Mesenchymal stem cell (in vitro differentiated cells and primary cell): ENCODE results near the gene TMEM61.
"Not testable (repeated sequence)": the region's sequence is repeated elsewhere in the genome, so short reads cannot be mapped to it uniquely, and the experiment has no call there.

Experiments used
- DNase-seq: peaks from one replicate; pipeline ENCODE4 v3.0.0-alpha.2; 2013
- H2AFZ ChIP-seq: one replicate; pipeline ENCODE4 v1.6.1; 2013; ENCODE audit warnings: low read depth, mild to moderate bottlenecking, control low read depth, inconsistent platforms, low read length, moderate library complexity
- H2AK5ac ChIP-seq: 2 replicates; pipeline ENCODE4 v1.6.1; 2013; ENCODE audit warnings: low read length, moderate library complexity, mild to moderate bottlenecking, inconsistent platforms; ENCODE audit not compliant: severe bottlenecking
- H2BK120ac ChIP-seq: one replicate; pipeline ENCODE4 v1.6.1; 2013; ENCODE audit warnings: low read depth, mild to moderate bottlenecking, inconsistent platforms, low read length, moderate library complexity
- H2BK12ac ChIP-seq, 2 experiments: one replicate each; pipeline ENCODE4 v1.6.1; 2013; ENCODE audit warnings: inconsistent platforms in 2 of 2, low read length in 2 of 2, mild to moderate bottlenecking in 2 of 2, moderate library complexity in 2 of 2, control low read depth in 1 of 2
- H2BK15ac ChIP-seq: one replicate; pipeline ENCODE4 v1.6.1; 2013; ENCODE audit warnings: mild to moderate bottlenecking, low read depth, inconsistent platforms; ENCODE audit not compliant: poor library complexity, severe bottlenecking
- H2BK5ac ChIP-seq: 2 replicates; pipeline ENCODE4 v1.6.1; 2013; ENCODE audit warnings: low read depth, mild to moderate bottlenecking, low read length, control low read depth, inconsistent platforms; ENCODE audit not compliant: poor library complexity, severe bottlenecking
- H3K14ac ChIP-seq, 2 experiments: one replicate each; pipeline ENCODE4 v1.6.1; 2013; ENCODE audit warnings: inconsistent platforms in 2 of 2, low read length in 2 of 2, control low read depth in 1 of 2, mild to moderate bottlenecking in 1 of 2, moderate library complexity in 1 of 2
- H3K18ac ChIP-seq, 2 experiments: one replicate each; pipeline ENCODE4 v1.6.1; 2013; ENCODE audit warnings: inconsistent platforms in 2 of 2, low read length in 2 of 2, control low read depth in 1 of 2, low read depth in 1 of 2, mild to moderate bottlenecking in 1 of 2
- H3K23ac ChIP-seq, 2 experiments: one replicate each; pipeline ENCODE4 v1.6.1; 2013; ENCODE audit warnings: inconsistent platforms in 2 of 2, low read length in 2 of 2, mild to moderate bottlenecking in 2 of 2, moderate library complexity in 2 of 2, control low read depth in 1 of 2
- H3K27ac ChIP-seq: 2 replicates; pipeline ENCODE4 v1.5.1; 2013; ENCODE audit warnings: mild to moderate bottlenecking, moderate library complexity, low read length, control low read depth, inconsistent platforms; ENCODE audit not compliant: poor library complexity, severe bottlenecking
- H3K27me3 ChIP-seq, 2 experiments: 2 replicates each; pipeline versions ENCODE4 v1.6.1 to v1.7.0; 2013; ENCODE audit warnings: low read length in 2 of 2, mild to moderate bottlenecking in 2 of 2, moderate library complexity in 2 of 2, control low read depth in 1 of 2, inconsistent platforms in 1 of 2; ENCODE audit not compliant: control insufficient read depth in 1 of 2, insufficient read depth in 1 of 2
- H3K36me3 ChIP-seq, 2 experiments: 2 replicates each; pipeline versions ENCODE4 v1.6.1 to v1.7.0; 2013; ENCODE audit warnings: low read length in 2 of 2, control low read depth in 1 of 2, inconsistent platforms in 1 of 2, low read depth in 1 of 2, mild to moderate bottlenecking in 1 of 2; ENCODE audit not compliant: insufficient read depth in 2 of 2, control insufficient read depth in 1 of 2
- H3K4ac ChIP-seq, 2 experiments: one replicate each; pipeline ENCODE4 v1.6.1; 2013; ENCODE audit warnings: inconsistent platforms in 2 of 2, low read length in 2 of 2, mild to moderate bottlenecking in 2 of 2, moderate library complexity in 2 of 2, control low read depth in 1 of 2, low read depth in 1 of 2
- H3K4me1 ChIP-seq: 2 replicates; pipeline ENCODE4 v1.6.1; 2013; ENCODE audit warnings: low read depth, low read length, control low read depth; ENCODE audit not compliant: control insufficient read depth, insufficient read depth
- H3K4me2 ChIP-seq: 2 replicates; pipeline ENCODE4 v1.6.1; 2013; ENCODE audit warnings: low read length, mild to moderate bottlenecking, inconsistent platforms; ENCODE audit not compliant: poor library complexity, severe bottlenecking
- H3K4me3 ChIP-seq, 2 experiments: 2 replicates each; pipeline versions ENCODE4 v1.5.1 to v1.7.0; 2013; ENCODE audit warnings: low read length in 2 of 2, mild to moderate bottlenecking in 2 of 2, control low read depth in 1 of 2, low read depth in 1 of 2; ENCODE audit not compliant: insufficient read depth in 1 of 2
- H3K79me1 ChIP-seq: replicated peaks from 2 replicates; pipeline ENCODE4 v1.6.1; 2013; ENCODE audit warnings: mild to moderate bottlenecking, control low read depth, low read length, inconsistent platforms; ENCODE audit not compliant: poor library complexity, severe bottlenecking
- H3K9ac ChIP-seq: 2 replicates; pipeline ENCODE4 v1.7.0; 2013; ENCODE audit warnings: mild to moderate bottlenecking, low read length, moderate library complexity
- H3K9me3 ChIP-seq: 2 replicates; pipeline ENCODE4 v1.7.0; 2013; ENCODE audit warnings: mild to moderate bottlenecking, low read length; ENCODE audit not compliant: control insufficient read depth
- H4K8ac ChIP-seq: one replicate; pipeline ENCODE4 v1.6.1; 2013; ENCODE audit warnings: inconsistent platforms, mild to moderate bottlenecking, low read length, moderate library complexity
- H4K91ac ChIP-seq: one replicate; pipeline ENCODE4 v1.6.1; 2013; ENCODE audit warnings: mild to moderate bottlenecking, low read length, inconsistent platforms
- WGBS: methylation state at CpG from one replicate; pipeline ENCODE4 v1.1.7; 2013; ENCODE audit warnings: mixed read lengths; 5-methylcytosine and 5-hydroxymethylcytosine counted together

The TMEM61 gene

GRCh38 chr1:55024163-55024562, 43.7 kb downstream of the TMEM61 start:
- not testable (repeated sequence) for H3K36me3 ChIP-seq, H3K79me1 ChIP-seq, H3K27ac ChIP-seq, H2BK15ac ChIP-seq, DNase-seq, H3K4me3 ChIP-seq, H2AK5ac ChIP-seq, H4K91ac ChIP-seq, H3K4me1 ChIP-seq, H3K9ac ChIP-seq, H2BK120ac ChIP-seq, H2BK5ac ChIP-seq, H3K18ac ChIP-seq, H3K4ac ChIP-seq, H2BK12ac ChIP-seq, H3K9me3 ChIP-seq, H3K23ac ChIP-seq, H2AFZ ChIP-seq, H3K14ac ChIP-seq, H4K8ac ChIP-seq, H3K4me2 ChIP-seq
- WGBS = 60% methylated on average over 10 of the region's 10 CpGs
- peaks cover 0 to 14% of the 10 kb centered on the region in 2 experiments for H3K27me3 ChIP-seq

GRCh38 chr1:55026682-55027081, 46.3 kb downstream of the TMEM61 start:
- H3K23ac ChIP-seq, H3K14ac ChIP-seq, H3K4me1 ChIP-seq, H4K8ac ChIP-seq, H3K4me3 ChIP-seq, DNase-seq, H2BK5ac ChIP-seq, H3K79me1 ChIP-seq, H3K9me3 ChIP-seq, H2AFZ ChIP-seq, H3K4ac ChIP-seq, H2BK120ac ChIP-seq, H3K27ac ChIP-seq, H3K27me3 ChIP-seq, H2BK15ac ChIP-seq, H3K36me3 ChIP-seq, H2BK12ac ChIP-seq, H3K18ac ChIP-seq, H3K4me2 ChIP-seq, H4K91ac ChIP-seq, H2AK5ac ChIP-seq, H3K9ac ChIP-seq: not testable (repeated sequence)
- WGBS = 97% methylated on average over 2 of the region's 3 CpGs

GRCh38 chr1:55031098-55031497, 50.7 kb downstream of the TMEM61 start:
- H2BK15ac ChIP-seq, H3K14ac ChIP-seq, H3K4me2 ChIP-seq, H3K9me3 ChIP-seq, H3K4me3 ChIP-seq, H3K27ac ChIP-seq, H2BK12ac ChIP-seq, H4K8ac ChIP-seq, H3K9ac ChIP-seq, H3K4ac ChIP-seq, H2AK5ac ChIP-seq, H2BK120ac ChIP-seq, H2AFZ ChIP-seq, H3K23ac ChIP-seq, H4K91ac ChIP-seq, H3K18ac ChIP-seq, H3K79me1 ChIP-seq, DNase-seq, H3K36me3 ChIP-seq, H2BK5ac ChIP-seq, H3K4me1 ChIP-seq: not testable (repeated sequence)
- 97% methylated on average over 5 of the region's 5 CpGs for WGBS
- H3K27me3 ChIP-seq = peaks cover 7 to 38% of the 10 kb centered on the region in 2 experiments

- H3K4ac ChIP-seq = no peak overlapping the region
- no peak for DNase-seq
- WGBS = 74% methylated on average over 7 of the region's 7 CpGs
- no peaks in the 10 kb centered on the region for H3K4me1 ChIP-seq
- no peak overlapping the region for H2BK120ac ChIP-seq
- no peak overlapping the region for H3K4me3 ChIP-seq
- H2BK12ac ChIP-seq = no peak overlapping the region
- no peak overlapping the region for H3K18ac ChIP-seq
- no peak overlapping the region for H2AFZ ChIP-seq
- H2AK5ac ChIP-seq = no peak overlapping the region
- no peak overlapping the region for H4K91ac ChIP-seq
- no peaks in the 10 kb centered on the region for H3K36me3 ChIP-seq
- H3K9me3 ChIP-seq = no peaks in the 10 kb centered on the region
- no peak overlapping the region for H3K9ac ChIP-seq
- no peaks in the 10 kb centered on the region for H3K79me1 ChIP-seq
- H3K14ac ChIP-seq = no peak overlapping the region
- no peak overlapping the region for H3K27ac ChIP-seq
- H2BK5ac ChIP-seq = no peak overlapping the region
- peaks cover 24 to 60% of the 10 kb centered on the region in 2 experiments for H3K27me3 ChIP-seq
- H2BK15ac ChIP-seq = no peak overlapping the region
- H3K4me2 ChIP-seq = no peak overlapping the region
- H3K23ac ChIP-seq = no peak overlapping the region
- H4K8ac ChIP-seq = no peak overlapping the region
Observed at GRCh38 chr1:55033265-55033614, 52.8 kb downstream of the TMEM61 start.
